DOHH2 (cell line): ENCODE results near the gene CLDN22.

Experiments used
- EZH2phosphoT487 ChIP-seq: fragments of 200-600 bp; sonication (generic); IDR thresholded peaks from 2 replicates; pipeline ENCODE4 v1.6.1; 2017; ENCODE audit warnings: borderline replicate concordance, mild to moderate bottlenecking, antibody characterized with exemption, low read length, moderate library complexity, mixed read lengths
- TF ChIP-seq, protein P1 (sequence below): fragments of 200-600 bp; sonication (generic); IDR thresholded peaks from one replicate; pipeline ENCODE4 v1.5.1; 2014; ENCODE audit warnings: antibody characterized with exemption, mild to moderate bottlenecking, low read depth, low read length; ENCODE audit not compliant: poor library complexity, severe bottlenecking

GRCh38 chr4:183347566-183347965 lies 27.5 kb upstream of the CLDN22 start:
- TF ChIP-seq, protein P1, sequence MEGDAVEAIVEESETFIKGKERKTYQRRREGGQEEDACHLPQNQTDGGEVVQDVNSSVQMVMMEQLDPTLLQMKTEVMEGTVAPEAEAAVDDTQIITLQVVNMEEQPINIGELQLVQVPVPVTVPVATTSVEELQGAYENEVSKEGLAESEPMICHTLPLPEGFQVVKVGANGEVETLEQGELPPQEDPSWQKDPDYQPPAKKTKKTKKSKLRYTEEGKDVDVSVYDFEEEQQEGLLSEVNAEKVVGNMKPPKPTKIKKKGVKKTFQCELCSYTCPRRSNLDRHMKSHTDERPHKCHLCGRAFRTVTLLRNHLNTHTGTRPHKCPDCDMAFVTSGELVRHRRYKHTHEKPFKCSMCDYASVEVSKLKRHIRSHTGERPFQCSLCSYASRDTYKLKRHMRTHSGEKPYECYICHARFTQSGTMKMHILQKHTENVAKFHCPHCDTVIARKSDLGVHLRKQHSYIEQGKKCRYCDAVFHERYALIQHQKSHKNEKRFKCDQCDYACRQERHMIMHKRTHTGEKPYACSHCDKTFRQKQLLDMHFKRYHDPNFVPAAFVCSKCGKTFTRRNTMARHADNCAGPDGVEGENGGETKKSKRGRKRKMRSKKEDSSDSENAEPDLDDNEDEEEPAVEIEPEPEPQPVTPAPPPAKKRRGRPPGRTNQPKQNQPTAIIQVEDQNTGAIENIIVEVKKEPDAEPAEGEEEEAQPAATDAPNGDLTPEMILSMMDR: no peak
- TF ChIP-seq EZH2phosphoT487: no peak
